ENCODE data around the gene ACCS. TPM values are rescaled to one million over a fixed set of nuclear protein-coding genes. Genes with fewer than 3 reads are reported as not detected.

The ACCS gene
- total and polyA plus RNA-seq, 9 of the 15 experiments (the other 6 are each of a cell fraction or from before 2014, with no cell fraction given): 4.2 to 25.9 (median 16.3) TPM

DNA sequence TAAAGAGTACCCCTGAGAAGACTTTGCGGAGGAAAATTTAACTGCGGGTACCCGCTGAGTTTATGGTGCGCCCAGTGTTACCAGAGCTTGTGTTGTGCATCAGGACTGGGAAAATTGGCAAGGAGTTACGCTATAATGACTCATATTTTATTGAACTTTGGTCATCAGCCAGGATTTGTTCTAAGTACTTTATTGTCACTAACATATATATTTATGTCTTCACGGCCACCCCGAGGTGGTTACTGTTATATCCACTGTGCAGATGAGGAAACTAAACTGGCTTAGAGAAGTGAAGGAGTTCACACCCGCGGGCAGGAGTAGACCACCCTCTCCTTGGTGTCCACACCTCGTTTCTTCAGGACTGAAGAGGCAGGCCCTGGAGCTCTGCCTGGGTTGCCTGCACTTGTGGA, 667 bp downstream of the ACCS start (continued):
- TF ChIP-seq ZBTB40 (IDR thresholded peaks at IDR 0.05) (peak; percentile 87), ZBTB40 (CRISPR knock-in tag; IDR thresholded peaks at IDR 0.05) (no peak; the same call in 1 of the 2 replicates), KAT7 (CRISPR knock-in tag; IDR thresholded peaks at IDR 0.05; ENCODE audit: borderline replicate concordance) (0 out of 2 replicates have a peak, but pooled peaks have one; percentile 19), ATF3 (IDR thresholded peaks at IDR 0.05) (peak; percentile 74), ATF3 (CRISPR knock-in tag; conservative IDR thresholded peaks at IDR 0.05) (no peak), DPF2 (IDR thresholded peaks at IDR 0.05) (no peak), TAF9B (IDR thresholded peaks at IDR 0.05; ENCODE audit: partially characterized antibody) (no peak), RAD51 (IDR thresholded peaks at IDR 0.05; ENCODE audit: borderline replicate concordance, low read depth) (no peak), FOSL1 (tag; conservative IDR thresholded peaks at IDR 0.05) (peak; percentile 81), NFE2 (IDR thresholded peaks at IDR 0.05; ENCODE audit: low read depth) (0 out of 2 replicates have a peak, but pooled peaks have one; percentile 18), LEF1 (IDR thresholded peaks at IDR 0.05) (no peak), NR2F6 (CRISPR knock-in tag; IDR thresholded peaks at IDR 0.05) (0 out of 2 replicates have a peak, but pooled peaks have one; percentile 4)
- TF ChIP-seq, protein P1, sequence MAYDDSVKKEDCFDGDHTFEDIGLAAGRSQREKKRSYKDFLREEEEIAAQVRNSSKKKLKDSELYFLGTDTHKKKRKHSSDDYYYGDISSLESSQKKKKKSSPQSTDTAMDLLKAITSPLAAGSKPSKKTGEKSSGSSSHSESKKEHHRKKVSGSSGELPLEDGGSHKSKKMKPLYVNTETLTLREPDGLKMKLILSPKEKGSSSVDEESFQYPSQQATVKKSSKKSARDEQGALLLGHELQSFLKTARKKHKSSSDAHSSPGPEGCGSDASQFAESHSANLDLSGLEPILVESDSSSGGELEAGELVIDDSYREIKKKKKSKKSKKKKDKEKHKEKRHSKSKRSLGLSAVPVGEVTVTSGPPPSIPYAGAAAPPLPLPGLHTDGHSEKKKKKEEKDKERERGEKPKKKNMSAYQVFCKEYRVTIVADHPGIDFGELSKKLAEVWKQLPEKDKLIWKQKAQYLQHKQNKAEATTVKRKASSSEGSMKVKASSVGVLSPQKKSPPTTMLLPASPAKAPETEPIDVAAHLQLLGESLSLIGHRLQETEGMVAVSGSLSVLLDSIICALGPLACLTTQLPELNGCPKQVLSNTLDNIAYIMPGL (CRISPR knock-in tag; IDR thresholded peaks at IDR 0.05): no peak
